ENCODE results near the gene VWA8.
"Not testable (repeated sequence)": the region's sequence is repeated elsewhere in the genome, so short reads cannot be mapped to it uniquely, and the experiment has no call there.

Gene VWA8

GRCh38 chr13:41848435-41849255, 112.3 kb downstream of the VWA8 start:
- no peak for DNase-seq

- no peak for DNase-seq
These were observed 113.7 kb downstream of the VWA8 start for GRCh38 chr13:41847216-41847615.

- no peak for DNase-seq
These were observed 118.8 kb downstream of the VWA8 start for GRCh38 chr13:41842036-41842620.

- no peak for DNase-seq
These were observed 123.3 kb downstream of the VWA8 start for GRCh38 chr13:41837629-41838028.

GRCh38 chr13:41835871-41836270, 125.0 kb downstream of the VWA8 start:
- no peak for DNase-seq

- not testable (repeated sequence) for DNase-seq
These were observed 126.2 kb downstream of the VWA8 start for GRCh38 chr13:41834697-41835096.

- DNase-seq = no peak
These were observed 127.1 kb downstream of the VWA8 start for GRCh38 chr13:41833831-41834230.

GRCh38 chr13:41833201-41833600, 127.7 kb downstream of the VWA8 start:
- DNase-seq = no peak

- no peak for DNase-seq
These were observed 133.2 kb downstream of the VWA8 start for GRCh38 chr13:41827507-41828213.

- DNase-seq = no peak
These were observed 135.2 kb downstream of the VWA8 start for GRCh38 chr13:41825691-41826090.

GRCh38 chr13:41823476-41823875, 137.4 kb downstream of the VWA8 start:
- DNase-seq = no peak

- no peak for DNase-seq
These were observed 138.3 kb downstream of the VWA8 start for GRCh38 chr13:41822560-41822959.

GRCh38 chr13:41821238-41821594, 139.7 kb downstream of the VWA8 start:
- no peak for DNase-seq

GRCh38 chr13:41820581-41821237, 140.2 kb downstream of the VWA8 start:
- no peak for DNase-seq

- no peak for DNase-seq
These were observed 144.9 kb downstream of the VWA8 start for GRCh38 chr13:41816057-41816456.

GRCh38 chr13:41813426-41813825, 147.5 kb downstream of the VWA8 start:
- no peak for DNase-seq

GRCh38 chr13:41812851-41813250, 148.1 kb downstream of the VWA8 start:
- no peak for DNase-seq

- DNase-seq = no peak
These were observed 148.7 kb downstream of the VWA8 start for GRCh38 chr13:41812237-41812636.

GRCh38 chr13:41811588-41812021, 149.3 kb downstream of the VWA8 start:
- no peak for DNase-seq

GRCh38 chr13:41809962-41810361, 150.9 kb downstream of the VWA8 start:
- no peak for DNase-seq

- not testable (repeated sequence) for DNase-seq
These were observed 157.5 kb downstream of the VWA8 start for GRCh38 chr13:41803445-41803735.

- DNase-seq = no peak
These were observed 158.0 kb downstream of the VWA8 start for GRCh38 chr13:41802684-41803444.
